COLO668 (cell line): ENCODE results near the gene MRPL3.

Experiments used
- DNase-seq: peaks from one replicate; lab custom pipeline; 2025; ENCODE audit not compliant: unreplicated experiment; lab: John Stamatoyannopoulos, UW

MRPL3 gene

DNA sequence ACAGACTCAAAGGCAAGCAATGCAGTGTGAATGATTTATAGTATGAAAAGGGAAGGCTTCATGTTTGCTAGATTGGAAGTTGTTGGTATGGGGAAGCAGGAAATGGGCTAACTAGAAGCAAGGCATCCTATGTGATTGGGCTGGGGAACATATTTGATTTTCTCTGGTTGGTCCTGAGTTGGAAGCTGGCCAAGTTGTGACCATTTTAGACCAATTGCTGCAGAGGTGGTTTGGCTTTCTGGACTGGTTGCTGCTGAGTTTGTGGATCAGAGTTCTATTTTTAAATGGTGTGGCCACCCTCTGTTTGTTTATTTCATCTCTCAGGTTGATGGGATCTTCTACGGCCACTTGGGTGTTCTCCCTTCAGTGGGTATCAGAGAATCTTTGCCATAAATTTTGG lies 81.5 kb downstream of the MRPL3 start:
- DNase-seq, result no peak

- no peak for DNase-seq
Observed at GRCh38 chr3:131417751-131418150, 85.0 kb downstream of the MRPL3 start.
